K562 (cell line): ENCODE data around the gene NAB1. TPM values are rescaled to one million over a fixed set of nuclear protein-coding genes. Genes with fewer than 3 reads are reported as not detected.
A peak's percentile ranks its signal among the peaks of the same experiment; 100 is the strongest.

Experiments
- CREBBP ChIP-seq: IDR thresholded peaks from one replicate; pipeline ENCODE4 v1.6.1; 2012; ENCODE audit warnings: low read depth, mild to moderate bottlenecking, control low read depth, inconsistent platforms, low read length
- GATAD2B ChIP-seq: fragments of 450-650 bp; IDR thresholded peaks from 2 replicates; pipeline ENCODE4 v1.6.1; 2017; ENCODE audit warnings: mild to moderate bottlenecking, borderline replicate concordance
- GTF2A2 ChIP-seq: IDR thresholded peaks from 2 replicates; pipeline ENCODE4 v1.6.1; 2016; ENCODE audit warnings: mild to moderate bottlenecking, missing genetic modification characterization, missing compliant biosample characterization
- PPARD ChIP-seq: fragments of 250-450 bp; sonication (Bioruptor Pico); IDR thresholded peaks from 2 replicates; pipeline ENCODE4 v1.8.0; 2022; ENCODE audit warnings: inconsistent platforms, mild to moderate bottlenecking, moderate library complexity
- PRPF4 ChIP-seq: fragments of 200-400 bp; formaldehyde crosslinking; IDR thresholded peaks from one replicate; pipeline ENCODE4 v1.6.1; 2017; ENCODE audit warnings: low read length, low read depth, mild to moderate bottlenecking; ENCODE audit not compliant: insufficient read depth, poor library complexity, severe bottlenecking
- RAD51 ChIP-seq: fragments of 450-650 bp; IDR thresholded peaks from 2 replicates; pipeline ENCODE4 v1.7.1; 2016; ENCODE audit warnings: low read depth, mild to moderate bottlenecking, borderline replicate concordance
- SAP30 ChIP-seq: fragments of 200-600 bp; sonication (generic); IDR thresholded peaks from 2 replicates; pipeline ENCODE4 v1.6.1; 2012; ENCODE audit warnings: borderline replicate concordance, low read depth, mild to moderate bottlenecking, moderate library complexity, low read length, control low read depth, inconsistent platforms; ENCODE audit not compliant: insufficient read depth, poor library complexity, severe bottlenecking
- SMARCC2 ChIP-seq: fragments of 450-650 bp; IDR thresholded peaks from 2 replicates; pipeline ENCODE4 v1.6.1; 2017; ENCODE audit warnings: antibody characterized with exemption, moderate library complexity, mild to moderate bottlenecking, low read depth
- STAT5A ChIP-seq: IDR thresholded peaks from 2 replicates; pipeline ENCODE4 v1.6.1; 2012; ENCODE audit warnings: low read length, inconsistent platforms, borderline replicate concordance
- TAL1 ChIP-seq: fragments of 450-650 bp; IDR thresholded peaks from 2 replicates; pipeline ENCODE4 v1.6.1; 2016; ENCODE audit warnings: mild to moderate bottlenecking
- TCF3 ChIP-seq: sonication (generic); formaldehyde crosslinking; IDR thresholded peaks from 2 replicates; pipeline ENCODE4 v1.4.0; 2020; ENCODE audit warnings: mild to moderate bottlenecking, missing genetic modification reagents
- ZNF124 ChIP-seq: sonication (generic); formaldehyde crosslinking; IDR thresholded peaks from 2 replicates; pipeline ENCODE4 v1.8.1; 2022; ENCODE audit warnings: missing genetic modification reagents
- ZNF174 ChIP-seq: fragments of 250-450 bp; sonication (Bioruptor Pico); IDR thresholded peaks from 2 replicates; pipeline ENCODE4 v1.4.0; 2020; ENCODE audit warnings: mild to moderate bottlenecking
- ZNF282 ChIP-seq: sonication (generic); formaldehyde crosslinking; IDR thresholded peaks from 2 replicates; pipeline ENCODE4 v1.8.1; 2023; ENCODE audit warnings: missing genetic modification reagents
- polyA plus RNA-seq, 8 experiments: library from polyadenylated mRNA; depleted of rRNA in 4 of 8; stranded (reverse) in 5 of 8; unstranded in 3 of 8; fragments of >200 nt; fragmentation: Nextera tagmentation in 2 of 8; fragmentation: Illumina TruSeq in 1 of 8; extraction: Ambion mirVana in 2 of 8; extraction: Trizol in 1 of 8; gene quantifications; 2 replicates each; pipeline versions ENCODE4 v1.2.1 to v1.2.3, GENCODE V29; 2011 to 2014; ENCODE audit warnings: inconsistent platforms in 1 of 8, missing spikeins in 1 of 8
- total RNA-seq, 7 experiments: library from RNA; depleted of rRNA in 6 of 7; stranded (reverse); fragments of >200 nt in 6 of 7; fragmentation: Illumina TruSeq in 2 of 7; extraction: Trizol in 2 of 7; gene quantifications; 2 replicates each; pipeline versions ENCODE4 v1.2.1 to v1.2.3, GENCODE V29; 2011 to 2021; ENCODE audit warnings: low replicate concordance in 1 of 7
- TF ChIP-seq, protein P1 (sequence below): sonication (generic); formaldehyde crosslinking; IDR thresholded peaks from 2 replicates; pipeline ENCODE4 v1.8.1; 2023; ENCODE audit warnings: missing genetic modification reagents, mild to moderate bottlenecking, borderline replicate concordance
- TF ChIP-seq, protein P2 (sequence below): fragments of 450-650 bp; IDR thresholded peaks from 2 replicates; pipeline ENCODE4 v1.6.1; 2016; ENCODE audit warnings: mild to moderate bottlenecking
- TF ChIP-seq, protein P3 (sequence below): fragments of 250-450 bp; sonication (Bioruptor Pico); IDR thresholded peaks from 2 replicates; pipeline ENCODE4 v1.5.0; 2020; ENCODE audit warnings: mild to moderate bottlenecking, borderline replicate concordance
- TF ChIP-seq, protein P4 (sequence below): sonication (generic); formaldehyde crosslinking; IDR thresholded peaks from 2 replicates; pipeline ENCODE4 v1.8.1; 2023; ENCODE audit warnings: mild to moderate bottlenecking, missing genetic modification reagents

The NAB1 gene
- total and polyA plus RNA-seq, 9 of the 15 experiments (the other 6 are each of a cell fraction or from before 2014, with no cell fraction given), result 3.1 to 23.0 (median 16.3) TPM

DNA sequence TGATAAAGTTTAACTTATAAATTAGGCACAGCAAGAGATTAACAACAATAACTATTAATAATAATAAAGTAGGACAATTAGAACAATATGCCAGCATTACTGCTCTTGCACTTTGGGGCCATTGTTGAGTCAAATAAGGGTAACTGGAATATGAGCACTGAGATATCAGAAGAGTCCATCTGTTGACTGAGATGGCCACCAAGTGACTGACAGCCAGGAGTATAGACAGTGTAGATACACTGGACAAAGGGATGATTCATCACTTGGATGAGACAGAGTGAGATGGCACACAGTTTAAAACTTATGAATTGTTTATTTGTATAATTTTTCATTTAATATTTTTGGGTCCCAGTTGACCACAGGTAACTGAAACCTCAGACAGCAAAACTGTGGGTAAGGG, 20.0 kb downstream of the NAB1 start (continued):
- TF ChIP-seq GATAD2B, result no peak
- TF ChIP-seq PRPF4, result no peak
- no peak for TF ChIP-seq CREBBP
- no peak for TF ChIP-seq STAT5A
- peak; percentile 28; the same call in 1 of the 2 replicates for TF ChIP-seq SMARCC2
- TF ChIP-seq, protein P1, sequence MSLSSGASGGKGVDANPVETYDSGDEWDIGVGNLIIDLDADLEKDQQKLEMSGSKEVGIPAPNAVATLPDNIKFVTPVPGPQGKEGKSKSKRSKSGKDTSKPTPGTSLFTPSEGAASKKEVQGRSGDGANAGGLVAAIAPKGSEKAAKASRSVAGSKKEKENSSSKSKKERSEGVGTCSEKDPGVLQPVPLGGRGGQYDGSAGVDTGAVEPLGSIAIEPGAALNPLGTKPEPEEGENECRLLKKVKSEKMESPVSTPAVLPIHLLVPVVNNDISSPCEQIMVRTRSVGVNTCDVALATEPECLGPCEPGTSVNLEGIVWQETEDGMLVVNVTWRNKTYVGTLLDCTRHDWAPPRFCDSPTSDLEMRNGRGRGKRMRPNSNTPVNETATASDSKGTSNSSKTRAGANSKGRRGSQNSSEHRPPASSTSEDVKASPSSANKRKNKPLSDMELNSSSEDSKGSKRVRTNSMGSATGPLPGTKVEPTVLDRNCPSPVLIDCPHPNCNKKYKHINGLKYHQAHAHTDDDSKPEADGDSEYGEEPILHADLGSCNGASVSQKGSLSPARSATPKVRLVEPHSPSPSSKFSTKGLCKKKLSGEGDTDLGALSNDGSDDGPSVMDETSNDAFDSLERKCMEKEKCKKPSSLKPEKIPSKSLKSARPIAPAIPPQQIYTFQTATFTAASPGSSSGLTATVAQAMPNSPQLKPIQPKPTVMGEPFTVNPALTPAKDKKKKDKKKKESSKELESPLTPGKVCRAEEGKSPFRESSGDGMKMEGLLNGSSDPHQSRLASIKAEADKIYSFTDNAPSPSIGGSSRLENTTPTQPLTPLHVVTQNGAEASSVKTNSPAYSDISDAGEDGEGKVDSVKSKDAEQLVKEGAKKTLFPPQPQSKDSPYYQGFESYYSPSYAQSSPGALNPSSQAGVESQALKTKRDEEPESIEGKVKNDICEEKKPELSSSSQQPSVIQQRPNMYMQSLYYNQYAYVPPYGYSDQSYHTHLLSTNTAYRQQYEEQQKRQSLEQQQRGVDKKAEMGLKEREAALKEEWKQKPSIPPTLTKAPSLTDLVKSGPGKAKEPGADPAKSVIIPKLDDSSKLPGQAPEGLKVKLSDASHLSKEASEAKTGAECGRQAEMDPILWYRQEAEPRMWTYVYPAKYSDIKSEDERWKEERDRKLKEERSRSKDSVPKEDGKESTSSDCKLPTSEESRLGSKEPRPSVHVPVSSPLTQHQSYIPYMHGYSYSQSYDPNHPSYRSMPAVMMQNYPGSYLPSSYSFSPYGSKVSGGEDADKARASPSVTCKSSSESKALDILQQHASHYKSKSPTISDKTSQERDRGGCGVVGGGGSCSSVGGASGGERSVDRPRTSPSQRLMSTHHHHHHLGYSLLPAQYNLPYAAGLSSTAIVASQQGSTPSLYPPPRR (CRISPR knock-in tag), result no peak
- TF ChIP-seq, protein P2, sequence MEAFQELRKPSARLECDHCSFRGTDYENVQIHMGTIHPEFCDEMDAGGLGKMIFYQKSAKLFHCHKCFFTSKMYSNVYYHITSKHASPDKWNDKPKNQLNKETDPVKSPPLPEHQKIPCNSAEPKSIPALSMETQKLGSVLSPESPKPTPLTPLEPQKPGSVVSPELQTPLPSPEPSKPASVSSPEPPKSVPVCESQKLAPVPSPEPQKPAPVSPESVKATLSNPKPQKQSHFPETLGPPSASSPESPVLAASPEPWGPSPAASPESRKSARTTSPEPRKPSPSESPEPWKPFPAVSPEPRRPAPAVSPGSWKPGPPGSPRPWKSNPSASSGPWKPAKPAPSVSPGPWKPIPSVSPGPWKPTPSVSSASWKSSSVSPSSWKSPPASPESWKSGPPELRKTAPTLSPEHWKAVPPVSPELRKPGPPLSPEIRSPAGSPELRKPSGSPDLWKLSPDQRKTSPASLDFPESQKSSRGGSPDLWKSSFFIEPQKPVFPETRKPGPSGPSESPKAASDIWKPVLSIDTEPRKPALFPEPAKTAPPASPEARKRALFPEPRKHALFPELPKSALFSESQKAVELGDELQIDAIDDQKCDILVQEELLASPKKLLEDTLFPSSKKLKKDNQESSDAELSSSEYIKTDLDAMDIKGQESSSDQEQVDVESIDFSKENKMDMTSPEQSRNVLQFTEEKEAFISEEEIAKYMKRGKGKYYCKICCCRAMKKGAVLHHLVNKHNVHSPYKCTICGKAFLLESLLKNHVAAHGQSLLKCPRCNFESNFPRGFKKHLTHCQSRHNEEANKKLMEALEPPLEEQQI, result 0 out of 2 replicates have a peak, but pooled peaks have one; percentile 19
- TF ChIP-seq SAP30, result no peak
- no peak for TF ChIP-seq ZNF124 (CRISPR knock-in tag)
- TF ChIP-seq, protein P3, sequence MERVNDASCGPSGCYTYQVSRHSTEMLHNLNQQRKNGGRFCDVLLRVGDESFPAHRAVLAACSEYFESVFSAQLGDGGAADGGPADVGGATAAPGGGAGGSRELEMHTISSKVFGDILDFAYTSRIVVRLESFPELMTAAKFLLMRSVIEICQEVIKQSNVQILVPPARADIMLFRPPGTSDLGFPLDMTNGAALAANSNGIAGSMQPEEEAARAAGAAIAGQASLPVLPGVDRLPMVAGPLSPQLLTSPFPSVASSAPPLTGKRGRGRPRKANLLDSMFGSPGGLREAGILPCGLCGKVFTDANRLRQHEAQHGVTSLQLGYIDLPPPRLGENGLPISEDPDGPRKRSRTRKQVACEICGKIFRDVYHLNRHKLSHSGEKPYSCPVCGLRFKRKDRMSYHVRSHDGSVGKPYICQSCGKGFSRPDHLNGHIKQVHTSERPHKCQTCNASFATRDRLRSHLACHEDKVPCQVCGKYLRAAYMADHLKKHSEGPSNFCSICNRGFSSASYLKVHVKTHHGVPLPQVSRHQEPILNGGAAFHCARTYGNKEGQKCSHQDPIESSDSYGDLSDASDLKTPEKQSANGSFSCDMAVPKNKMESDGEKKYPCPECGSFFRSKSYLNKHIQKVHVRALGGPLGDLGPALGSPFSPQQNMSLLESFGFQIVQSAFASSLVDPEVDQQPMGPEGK (CRISPR knock-in tag), result no peak
- TF ChIP-seq ZNF174 (CRISPR knock-in tag), result no peak
- TF ChIP-seq GTF2A2, result no peak
- no peak for TF ChIP-seq PPARD (CRISPR knock-in tag)
- TF ChIP-seq, protein P4, sequence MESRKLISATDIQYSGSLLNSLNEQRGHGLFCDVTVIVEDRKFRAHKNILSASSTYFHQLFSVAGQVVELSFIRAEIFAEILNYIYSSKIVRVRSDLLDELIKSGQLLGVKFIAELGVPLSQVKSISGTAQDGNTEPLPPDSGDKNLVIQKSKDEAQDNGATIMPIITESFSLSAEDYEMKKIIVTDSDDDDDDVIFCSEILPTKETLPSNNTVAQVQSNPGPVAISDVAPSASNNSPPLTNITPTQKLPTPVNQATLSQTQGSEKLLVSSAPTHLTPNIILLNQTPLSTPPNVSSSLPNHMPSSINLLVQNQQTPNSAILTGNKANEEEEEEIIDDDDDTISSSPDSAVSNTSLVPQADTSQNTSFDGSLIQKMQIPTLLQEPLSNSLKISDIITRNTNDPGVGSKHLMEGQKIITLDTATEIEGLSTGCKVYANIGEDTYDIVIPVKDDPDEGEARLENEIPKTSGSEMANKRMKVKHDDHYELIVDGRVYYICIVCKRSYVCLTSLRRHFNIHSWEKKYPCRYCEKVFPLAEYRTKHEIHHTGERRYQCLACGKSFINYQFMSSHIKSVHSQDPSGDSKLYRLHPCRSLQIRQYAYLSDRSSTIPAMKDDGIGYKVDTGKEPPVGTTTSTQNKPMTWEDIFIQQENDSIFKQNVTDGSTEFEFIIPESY, result no peak
- TF ChIP-seq TAL1, result peak; percentile 44; the same call in 1 of the 2 replicates
- TF ChIP-seq RAD51, result no peak
- peak; percentile 73 for TF ChIP-seq TCF3 (CRISPR knock-in tag)
- TF ChIP-seq ZNF282 (CRISPR knock-in tag), result no peak
